Mucosa of stomach (tissue), 1 donor: ENCODE data around the gene GRAMD2A.

Experiments used
- H3K27me3 ChIP-seq: one replicate; pipeline ENCODE4 v1.7.0; 2013; ENCODE audit warnings: mild to moderate bottlenecking, low read length; ENCODE audit not compliant: control insufficient read depth, insufficient read depth
- H3K36me3 ChIP-seq: one replicate; pipeline ENCODE4 v1.7.0; 2013; ENCODE audit warnings: low read length; ENCODE audit not compliant: control insufficient read depth, insufficient read depth
- H3K4me1 ChIP-seq: one replicate; pipeline ENCODE4 v1.7.0; 2013; ENCODE audit warnings: mild to moderate bottlenecking, low read length; ENCODE audit not compliant: control insufficient read depth, insufficient read depth
- H3K4me3 ChIP-seq: one replicate; pipeline ENCODE4 v1.7.0; 2013; ENCODE audit warnings: low read length
- H3K9ac ChIP-seq: one replicate; pipeline ENCODE4 v1.7.0; 2013; ENCODE audit warnings: mild to moderate bottlenecking, low read length, moderate library complexity
- H3K9me3 ChIP-seq: one replicate; pipeline ENCODE4 v1.7.0; 2013; ENCODE audit warnings: mild to moderate bottlenecking, low read length, moderate library complexity; ENCODE audit not compliant: control insufficient read depth
- donor health status: Pancreatic carcinoma.

The GRAMD2A gene

GRCh38 chr15:72197460-72198355 is at the start of gene GRAMD2A:
Gene GRAMD2A, minus strand, starts transcription at chr15:72197787.
- H3K36me3 ChIP-seq = peaks cover 14% of the 10 kb centered on the region
- no peaks in the 10 kb centered on the region for H3K9me3 ChIP-seq
- peaks cover 14% of the 10 kb centered on the region for H3K27me3 ChIP-seq
- no peak within 1 kb of the TSS for H3K4me3 ChIP-seq
- peak within 1 kb of the TSS; percentile 17 for H3K9ac ChIP-seq
- peaks cover 10% of the 10 kb centered on the region for H3K4me1 ChIP-seq

- Histone ChIP-seq H3K27me3 (no peaks in the 10 kb centered on the region), H3K9me3 (no peaks in the 10 kb centered on the region), H3K4me3 (no peak overlapping the region), H3K4me1 (no peaks in the 10 kb centered on the region), H3K36me3 (no peaks in the 10 kb centered on the region), H3K9ac (no peak overlapping the region)
These were observed 45.3 kb upstream of the GRAMD2A start for GRCh38 chr15:72242775-72243370.

- Histone ChIP-seq H3K27me3 (no peaks in the 10 kb centered on the region), H3K9me3 (no peaks in the 10 kb centered on the region), H3K9ac (no peak overlapping the region), H3K4me3 (no peak overlapping the region), H3K4me1 (peaks cover 14% of the 10 kb centered on the region), H3K36me3 (no peaks in the 10 kb centered on the region)
These were observed 42.1 kb upstream of the GRAMD2A start for GRCh38 chr15:72239652-72240051.

- no peak overlapping the region for H3K9ac ChIP-seq
- peaks cover 14% of the 10 kb centered on the region for H3K4me1 ChIP-seq
- no peaks in the 10 kb centered on the region for H3K9me3 ChIP-seq
- no peak overlapping the region for H3K4me3 ChIP-seq
- no peaks in the 10 kb centered on the region for H3K27me3 ChIP-seq
- H3K36me3 ChIP-seq = no peaks in the 10 kb centered on the region
These were observed 41.0 kb upstream of the GRAMD2A start for GRCh38 chr15:72238586-72238985.

GRCh38 chr15:72237853-72238224 is 40.3 kb upstream of the GRAMD2A start:
- Histone ChIP-seq H3K27me3 (no peaks in the 10 kb centered on the region), H3K9me3 (no peaks in the 10 kb centered on the region), H3K9ac (no peak overlapping the region), H3K4me3 (no peak overlapping the region), H3K4me1 (peaks cover 15% of the 10 kb centered on the region), H3K36me3 (no peaks in the 10 kb centered on the region)

GRCh38 chr15:72237029-72237852 is 39.7 kb upstream of the GRAMD2A start:
- Histone ChIP-seq H3K4me1 (peaks cover 21% of the 10 kb centered on the region), H3K27me3 (no peaks in the 10 kb centered on the region), H3K36me3 (no peaks in the 10 kb centered on the region), H3K9ac (no peak overlapping the region), H3K4me3 (no peak overlapping the region), H3K9me3 (no peaks in the 10 kb centered on the region)

- H3K36me3 ChIP-seq = no peaks in the 10 kb centered on the region
- no peak overlapping the region for H3K9ac ChIP-seq
- H3K4me3 ChIP-seq = no peak overlapping the region
- no peaks in the 10 kb centered on the region for H3K27me3 ChIP-seq
- peaks cover 24% of the 10 kb centered on the region for H3K4me1 ChIP-seq
- H3K9me3 ChIP-seq = no peaks in the 10 kb centered on the region
These were observed 38.9 kb upstream of the GRAMD2A start for GRCh38 chr15:72236381-72237003.

GRCh38 chr15:72235298-72235697 is 37.7 kb upstream of the GRAMD2A start:
- Histone ChIP-seq H3K4me1 (peaks cover 24% of the 10 kb centered on the region), H3K9me3 (no peaks in the 10 kb centered on the region)

GRCh38 chr15:72233769-72234168 is 36.2 kb upstream of the GRAMD2A start:
- no peaks in the 10 kb centered on the region for H3K27me3 ChIP-seq
- H3K9me3 ChIP-seq = no peaks in the 10 kb centered on the region
- H3K4me3 ChIP-seq = no peak overlapping the region
- peaks cover 33% of the 10 kb centered on the region for H3K4me1 ChIP-seq
- no peak overlapping the region for H3K9ac ChIP-seq
- no peaks in the 10 kb centered on the region for H3K36me3 ChIP-seq

More at GRCh38 chr15:72235298-72235697, 37.7 kb upstream of the GRAMD2A start:
- H3K4me3 ChIP-seq = no peak overlapping the region
- no peaks in the 10 kb centered on the region for H3K36me3 ChIP-seq
- no peak overlapping the region for H3K9ac ChIP-seq
- H3K27me3 ChIP-seq = no peaks in the 10 kb centered on the region

- peak overlapping the region; percentile 68 for H3K9ac ChIP-seq
- H3K27me3 ChIP-seq = no peaks in the 10 kb centered on the region
- H3K9me3 ChIP-seq = no peaks in the 10 kb centered on the region
- H3K36me3 ChIP-seq = no peaks in the 10 kb centered on the region
- peaks cover 42% of the 10 kb centered on the region for H3K4me1 ChIP-seq
- peak overlapping the region; percentile 29 for H3K4me3 ChIP-seq
These were observed 34.4 kb upstream of the GRAMD2A start for GRCh38 chr15:72231833-72232478.

GRCh38 chr15:72231066-72231832 is 33.7 kb upstream of the GRAMD2A start, which contains the start of gene PKM:
Gene PKM, minus strand, starts transcription at chr15:72231190. Its CDS starts 12,093 bp downstream, at chr15:72219097.
- Histone ChIP-seq H3K4me1 (peaks cover 41% of the 10 kb centered on the region), H3K9me3 (no peaks in the 10 kb centered on the region), H3K4me3 (peak within 1 kb of the TSS; percentile 67), H3K9ac (peak within 1 kb of the TSS; percentile 79), H3K36me3 (no peaks in the 10 kb centered on the region), H3K27me3 (no peaks in the 10 kb centered on the region)
